ENCODE measurements around the gene ABCA3. TPM values are rescaled to one million over a fixed set of nuclear protein-coding genes. Genes with fewer than 3 reads are reported as not detected.

Gene ABCA3
- total and polyA plus RNA-seq, 2 of the 8 experiments (the other 6 are each of a cell fraction or from before 2014, with no cell fraction given): 5.7 to 7.9 TPM

- Histone ChIP-seq H3K27me3 (replicated peaks in 1 of 4; ENCODE audit: control insufficient read depth in 3 of 4, extremely low read depth in 1 of 4, insufficient read depth in 3 of 4, low read length in 3 of 4) (peaks cover 11 to 26% (median 24%) of the 10 kb centered on the region in 4 experiments), H3K27ac (ENCODE audit: low read depth, low read length) (no peak overlapping the region), H3K79me2 (ENCODE audit: control insufficient read depth in 1 of 2, insufficient read depth in 2 of 2, low read length in 2 of 2) (no peaks in the 10 kb centered on the region), H3K9me3 (ENCODE audit: insufficient read depth in 2 of 2, low read depth in 1 of 2, low read length in 1 of 2) (peaks cover 0 to 12% of the 10 kb centered on the region in 2 experiments; a peak in 3 of 4 replicates), H4K91ac (replicated peaks; ENCODE audit: insufficient read length, low read length) (no peak overlapping the region), H3K4ac (replicated peaks; ENCODE audit: insufficient read length, low read depth, low read length) (no peak overlapping the region), H2BK20ac (ENCODE audit: low read length) (peak overlapping the region; percentile 13; the same call in 1 of the 2 replicates), H4K5ac (ENCODE audit: insufficient read length, low read depth, low read length) (no peak overlapping the region), H4K20me1 (replicated peaks in 1 of 2; ENCODE audit: control insufficient read depth in 1 of 2, insufficient read depth in 2 of 2, low read length in 2 of 2) (peaks cover 0 to 3% of the 10 kb centered on the region in 2 experiments), H2BK5ac (ENCODE audit: low read depth, low read length) (no peak overlapping the region; the same call in 1 of the 2 replicates), H3K9ac (replicated peaks in 1 of 4; ENCODE audit: extremely low read depth in 1 of 4, low read depth in 3 of 4, low read length in 3 of 4) (no peak overlapping the region; a peak in 1 of 7 replicates), H2AFZ (ENCODE audit: low read length) (peak overlapping the region; percentile 57; the same call in 1 of the 2 replicates), H3K4me3 (ENCODE audit: extremely low read depth in 1 of 4, insufficient read depth in 2 of 4, low read depth in 3 of 4, low read length in 4 of 4) (peak overlapping the region; percentile 32 to 78 (median 46)), H3K36me3 (ENCODE audit: control insufficient read depth in 2 of 4, insufficient read depth in 4 of 4, low read length in 3 of 4) (peaks cover 0 to 5% (median 0%) of the 10 kb centered on the region in 4 experiments; a peak in 1 of 8 replicates), H2BK12ac (ENCODE audit: low read depth, low read length) (0 out of 2 replicates have a peak overlapping the region, but pooled peaks have one; percentile 39), H4K8ac (ENCODE audit: extremely low read depth, insufficient read depth, low read length) (peak overlapping the region; percentile 68; the same call in 1 of the 2 replicates), H3K18ac (ENCODE audit: extremely low read depth, low read length) (peak overlapping the region; percentile 19), H2AK5ac (ENCODE audit: low read depth, low read length) (no peak overlapping the region), H3K79me1 (ENCODE audit: low read depth, low read length) (no peaks in the 10 kb centered on the region), H3K14ac (ENCODE audit: insufficient read length) (no peak overlapping the region), H3K4me1 (replicated peaks in 1 of 4; ENCODE audit: control insufficient read depth in 3 of 4, insufficient read depth in 4 of 4, low read length in 3 of 4) (peaks cover 0 to 3% (median 1%) of the 10 kb centered on the region in 4 experiments; a peak in 2 of 7 replicates), H3K23ac (ENCODE audit: insufficient read length) (no peak overlapping the region), H2BK120ac (replicated peaks; ENCODE audit: low read depth, low read length) (no peak overlapping the region), H3K23me2 (ENCODE audit: low read depth, low read length) (peaks cover 8% of the 10 kb centered on the region; the same call in 1 of the 2 replicates), H3K56ac (replicated peaks; ENCODE audit: insufficient read length, low read depth, low read length) (no peak overlapping the region), H3K4me2 (ENCODE audit: insufficient read depth in 1 of 2, low read depth in 2 of 2, low read length in 2 of 2) (peak overlapping the region; percentile 72 to 91), H2BK15ac (ENCODE audit: low read length) (no peak overlapping the region)
- POLR2A ChIA-PET (ENCODE audit: partially characterized antibody): interaction anchor here (1.4 kb wide), 1 partner anchor 74 kb away, joined by 4 read pairs; no protein-coding TSS in a partner anchor
- CTCF ChIA-PET (ENCODE audit: partially characterized antibody): interaction anchor here (0.8 to 1.4 kb wide), 10 partner anchors 8 to 131 kb away, joined by 3 to 6 read pairs (median 3); no protein-coding TSS in a partner anchor
- WGBS, 2 experiments (ENCODE audit: extremely low coverage in 1 of 2, insufficient coverage in 1 of 2, insufficient read length in 1 of 2, insufficient replicate concordance in 2 of 2, low coverage in 1 of 2, low lambda C conversion rate in 2 of 2, missing lambda C conversion rate in 1 of 2): 13% methylated on average over 55 of the region's 98 CpGs; no CpG with 5 or more reads in 1 of the 2 experiments
- DNase-seq (ENCODE audit: low read depth in 1 of 2, low spot score in 2 of 2) (peak in 1 of 2 experiments; percentile 80), FAIRE-seq (no peak)
- no peak for TF ChIP-seq CTCF (IDR thresholded peaks at IDR 0.05; ENCODE audit: control extremely low read depth in 1 of 3, insufficient read depth in 1 of 3, low read depth in 1 of 3, low read length in 3 of 3)
- TF ChIP-seq NANOG (IDR thresholded peaks at IDR 0.05; ENCODE audit: insufficient read depth, low read depth, low read length, poor library complexity, severe bottlenecking): no peak
- no peak for TF ChIP-seq SP1 (IDR thresholded peaks at IDR 0.05; ENCODE audit: low read depth, low read length)
- TF ChIP-seq POLR2AphosphoS5 (IDR thresholded peaks at IDR 0.05; ENCODE audit: low read depth, low read length): no peak
- no peak for TF ChIP-seq SRF (IDR thresholded peaks at IDR 0.05; ENCODE audit: low read depth, low read length)
- TF ChIP-seq EGR1 (IDR thresholded peaks at IDR 0.05; ENCODE audit: borderline replicate concordance, low read depth, low read length): no peak
- TF ChIP-seq TBP (IDR thresholded peaks at IDR 0.05; ENCODE audit: low read depth, low read length): 0 out of 2 replicates have a peak, but pooled peaks have one; percentile 25
- TF ChIP-seq SUZ12 (IDR thresholded peaks at IDR 0.05; ENCODE audit: low read length): peak; percentile 77
Measured at GRCh38 chr16:2339521-2340484, 725 bp downstream of the ABCA3 start.

All from H1 (cell line).